GM12891 (cell line): ENCODE measurements around the gene SYT17.

Experiments
- DNase-seq: peaks from one replicate; pipeline ENCODE4 v3.0.0; 2011; ENCODE audit warnings: low spot score; ENCODE audit not compliant: insufficient read length
- FAIRE-seq: peaks from 2 replicates; lab custom pipeline; 2011; peaks lifted over from hg19 to GRCh38; lab: Jason Lieb, UNC
- PAX5 ChIP-seq: IDR thresholded peaks from 2 replicates; pipeline ENCODE4 v1.6.1; 2011; ENCODE audit warnings: low read length, moderate library complexity, mild to moderate bottlenecking; ENCODE audit not compliant: insufficient read depth, severe bottlenecking
- POLR2A ChIP-seq: IDR thresholded peaks from 2 replicates; pipeline ENCODE4 v1.6.1; 2011; ENCODE audit warnings: low read depth, low read length, control low read depth
- POLR2AphosphoS5 ChIP-seq: IDR thresholded peaks from 2 replicates; pipeline ENCODE4 v1.6.1; 2011; ENCODE audit warnings: low read depth, low read length, control low read depth
- POU2F2 ChIP-seq: IDR thresholded peaks from 2 replicates; pipeline ENCODE4 v1.6.1; 2011; ENCODE audit warnings: low read depth, mild to moderate bottlenecking, control low read depth, low read length, moderate library complexity
- SPI1 ChIP-seq: IDR thresholded peaks from 2 replicates; pipeline ENCODE4 v1.6.1; 2011; ENCODE audit warnings: low read depth, low read length, control low read depth
- TAF1 ChIP-seq: IDR thresholded peaks from 2 replicates; pipeline ENCODE4 v1.6.1; 2011; ENCODE audit warnings: low read depth, low read length, control low read depth

The SYT17 gene

GRCh38 chr16:19242987-19243575 is 75.0 kb downstream of the SYT17 start:
- DNase-seq = no peak
- no peak for FAIRE-seq
- TF ChIP-seq POU2F2 (no peak), SPI1 (no peak), TAF1 (no peak), PAX5 (no peak), POLR2AphosphoS5 (no peak)

GRCh38 chr16:19245326-19245925 is 77.4 kb downstream of the SYT17 start:
- DNase-seq (no peak), FAIRE-seq (no peak)
- no peak for TF ChIP-seq TAF1
- TF ChIP-seq POLR2A = no peak
- TF ChIP-seq PAX5 = no peak
- TF ChIP-seq SPI1 = no peak
- no peak for TF ChIP-seq POLR2AphosphoS5
- no peak for TF ChIP-seq POU2F2

DNA sequence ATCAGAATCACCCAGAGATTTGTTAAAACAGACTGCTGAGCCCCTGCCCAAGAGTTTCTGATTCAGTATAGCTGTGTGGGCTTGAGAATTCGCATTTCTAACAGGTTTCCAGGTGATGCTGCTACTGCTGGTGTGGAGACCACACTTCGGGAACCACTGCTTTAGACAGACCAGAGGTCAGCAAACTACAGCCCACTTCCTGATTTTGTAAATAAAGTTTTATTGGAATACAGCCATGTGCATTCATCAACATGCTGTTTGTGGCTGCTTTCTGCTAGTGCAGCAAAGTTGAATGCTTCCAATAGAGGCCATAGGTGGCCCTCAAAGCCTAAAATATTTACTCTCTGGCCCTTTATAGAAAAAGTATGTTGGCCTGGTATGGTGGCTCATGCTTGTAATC is 84.9 kb downstream of the SYT17 start:
- FAIRE-seq = no peak
- TF ChIP-seq SPI1 (peak; percentile 48), POLR2A (no peak), PAX5 (no peak), POLR2AphosphoS5 (no peak), POU2F2 (no peak), TAF1 (no peak)
- no peak for DNase-seq

DNA sequence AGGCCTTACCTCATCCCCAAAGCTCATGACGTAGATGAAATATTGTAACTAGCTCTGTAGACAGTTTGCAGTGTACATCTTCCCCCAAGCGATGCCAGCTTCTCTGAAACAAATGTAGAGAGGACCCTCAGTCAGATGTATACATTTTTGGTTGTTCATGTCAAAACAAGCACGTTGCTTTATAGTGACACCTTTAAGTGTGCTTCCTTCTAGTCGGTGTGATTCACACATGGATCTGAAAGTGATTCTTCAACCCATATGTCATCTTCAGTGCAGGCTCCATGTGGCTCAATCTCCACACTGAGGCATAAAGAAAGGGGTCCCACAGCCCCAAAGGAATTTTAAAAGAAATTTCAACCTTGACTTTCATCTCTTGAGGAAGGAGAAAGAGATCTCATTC is 86.6 kb downstream of the SYT17 start:
- DNase-seq (no peak), FAIRE-seq (no peak)
- TF ChIP-seq POLR2A = no peak
- TF ChIP-seq TAF1 = no peak
- TF ChIP-seq POLR2AphosphoS5 = no peak
- no peak for TF ChIP-seq SPI1

- TF ChIP-seq POLR2A (no peak), POU2F2 (no peak), SPI1 (no peak), PAX5 (no peak), TAF1 (no peak), POLR2AphosphoS5 (no peak)
- DNase-seq (no peak), FAIRE-seq (no peak)
Measured at GRCh38 chr16:19264123-19264673, 96.2 kb downstream of the SYT17 start.

GRCh38 chr16:19265380-19265930 is 97.4 kb downstream of the SYT17 start:
- DNase-seq = no peak
- TF ChIP-seq SPI1 = no peak
- TF ChIP-seq PAX5 = no peak
- TF ChIP-seq POLR2A = no peak
- no peak for TF ChIP-seq POLR2AphosphoS5
- no peak for TF ChIP-seq POU2F2
- no peak for TF ChIP-seq TAF1
- FAIRE-seq = no peak

- TF ChIP-seq TAF1 (no peak), POLR2A (no peak), PAX5 (no peak), SPI1 (no peak), POLR2AphosphoS5 (no peak)
- DNase-seq = no peak
- FAIRE-seq = no peak
Measured at GRCh38 chr16:19266774-19267173, 98.7 kb downstream of the SYT17 start.

GRCh38 chr16:19269098-19269497 is 101.1 kb downstream of the SYT17 start:
- peak; percentile 29; the same call in 1 of the 2 replicates for TF ChIP-seq SPI1
- TF ChIP-seq TAF1 = no peak
- TF ChIP-seq PAX5 = no peak
- FAIRE-seq (no peak), DNase-seq (no peak)

DNA sequence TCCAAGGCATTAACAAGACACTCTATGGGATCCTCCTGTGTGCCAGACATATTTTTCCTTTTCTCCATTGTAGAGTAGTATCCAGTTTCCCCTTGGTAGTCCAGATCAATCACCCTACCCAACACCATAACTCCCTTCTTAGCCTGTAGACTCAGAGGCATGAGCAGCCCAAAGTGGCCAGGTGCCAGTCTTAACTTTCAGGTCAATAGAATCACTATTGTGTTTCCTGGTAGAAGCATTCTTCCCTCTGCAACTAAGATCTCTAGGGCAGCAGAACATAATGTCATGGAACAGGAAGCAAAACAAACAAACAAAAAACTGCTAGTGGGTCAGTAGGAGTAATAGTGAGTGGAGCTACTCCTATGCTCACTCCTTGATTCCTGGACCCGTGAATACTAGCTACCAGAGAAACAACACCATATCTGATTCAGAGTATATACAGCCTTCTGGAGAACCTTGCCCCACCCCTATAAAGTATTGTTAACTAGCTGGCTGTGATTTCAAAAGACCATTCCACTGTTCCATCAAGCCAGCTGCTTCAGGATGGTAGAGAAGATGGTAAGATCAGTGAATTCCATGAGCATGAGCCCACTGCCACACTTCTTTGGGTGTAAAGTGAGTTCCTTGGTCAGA is 106.2 kb downstream of the SYT17 start:
- TF ChIP-seq SPI1 = no peak
- no peak for TF ChIP-seq POLR2A
- TF ChIP-seq POU2F2 = no peak
- TF ChIP-seq PAX5 = no peak
- no peak for TF ChIP-seq TAF1
- no peak for TF ChIP-seq POLR2AphosphoS5
- DNase-seq = no peak

DNA sequence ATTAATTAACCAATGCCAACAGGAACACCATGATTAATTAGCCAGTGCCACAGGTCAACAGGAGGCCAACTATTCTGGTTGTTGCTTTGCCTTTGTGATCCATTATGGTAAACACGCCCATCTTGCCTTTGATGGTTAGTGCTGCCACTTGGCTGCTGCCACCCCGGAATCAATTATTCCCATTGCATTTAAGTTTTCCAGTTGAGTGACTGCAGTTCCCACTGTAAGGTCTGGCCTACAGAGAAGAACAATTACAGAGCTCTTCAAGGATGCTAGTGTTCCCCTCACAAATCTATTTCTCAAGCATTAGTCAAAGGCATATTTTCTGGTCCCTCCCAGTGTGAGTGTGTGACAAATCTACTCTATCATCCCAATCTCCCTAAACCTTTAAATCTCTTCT is 110.4 kb downstream of the SYT17 start:
- FAIRE-seq = no peak
- TF ChIP-seq PAX5 (no peak), POU2F2 (no peak), POLR2AphosphoS5 (no peak), POLR2A (no peak), SPI1 (no peak), TAF1 (no peak)
- DNase-seq = no peak

More for the DNA sequence above, 106.2 kb downstream of the SYT17 start:
- FAIRE-seq = no peak
